CD4-positive, alpha-beta memory T cell (primary cell): ENCODE measurements around the gene WWP2. TPM values are rescaled to one million over a fixed set of nuclear protein-coding genes. Genes with fewer than 3 reads are reported as not detected.
A peak's percentile ranks its signal among the peaks of the same experiment; 100 is the strongest.
"Not testable (repeated sequence)": the region's sequence is repeated elsewhere in the genome, so short reads cannot be mapped to it uniquely, and the experiment has no call there.

Experiments
- CTCF ChIA-PET: fragments of 350-600 bp; sonication (Branson Sonifier 250); formaldehyde crosslinking; loops from one replicate; lab custom pipeline; 2021; ENCODE audit warnings: inconsistent platforms; ENCODE audit not compliant: partially characterized antibody; lab: Charles Lee
- POLR2A ChIA-PET: fragments of 350-600 bp; sonication (Branson Sonifier 250); formaldehyde crosslinking; loops from one replicate; lab custom pipeline; 2021; ENCODE audit not compliant: partially characterized antibody; lab: Charles Lee
- DNase-seq, 5 donors: peaks; one replicate each; pipeline versions ENCODE4 v3.0.0 to v3.0.0-alpha.2; 2020 to 2022; ENCODE audit warnings: mixed read lengths in 1 of 5
- H3K27ac ChIP-seq: one replicate; pipeline ENCODE4 v1.7.0; 2013; ENCODE audit warnings: low read depth, low read length
- H3K27me3 ChIP-seq: 2 replicates; pipeline ENCODE4 v1.7.0; 2013; ENCODE audit warnings: mild to moderate bottlenecking, low read length, moderate library complexity; ENCODE audit not compliant: insufficient read depth
- H3K36me3 ChIP-seq: 2 replicates; pipeline ENCODE4 v1.7.0; 2013; ENCODE audit warnings: mild to moderate bottlenecking, low read length, moderate library complexity; ENCODE audit not compliant: insufficient read depth
- H3K4me1 ChIP-seq: 2 replicates; pipeline ENCODE4 v1.7.0; 2013; ENCODE audit warnings: mild to moderate bottlenecking, low read length, moderate library complexity; ENCODE audit not compliant: insufficient read depth
- H3K4me3 ChIP-seq, 2 donors: one replicate each; pipeline ENCODE4 v1.7.0; 2013; ENCODE audit warnings: low read length in 2 of 2, mild to moderate bottlenecking in 1 of 2
- H3K9me3 ChIP-seq, 2 donors: one replicate each; pipeline ENCODE4 v1.7.0; 2013; ENCODE audit warnings: low read length in 2 of 2, control low read depth in 1 of 2; ENCODE audit not compliant: control insufficient read depth in 1 of 2
- H3K27ac Mint-ChIP-seq, 7 donors: one replicate each; pipeline ENCODE4 v1.8.0; 2020 to 2021; ENCODE audit warnings: mixed read lengths in 7 of 7, mild to moderate bottlenecking in 6 of 7, inconsistent platforms in 3 of 7, moderate library complexity in 3 of 7
- H3K27me3 Mint-ChIP-seq, 2 donors: one replicate each; pipeline ENCODE4 v1.8.0; 2020 to 2021; ENCODE audit warnings: mixed read lengths in 2 of 2
- H3K36me3 Mint-ChIP-seq, 2 donors: one replicate each; pipeline ENCODE4 v1.8.0; 2020 to 2021; ENCODE audit warnings: mixed read lengths in 2 of 2, inconsistent platforms in 1 of 2, mild to moderate bottlenecking in 1 of 2
- H3K4me1 Mint-ChIP-seq, 4 donors: one replicate each; pipeline ENCODE4 v1.8.0; 2020 to 2021; ENCODE audit warnings: mixed read lengths in 4 of 4, mild to moderate bottlenecking in 1 of 4
- H3K4me3 Mint-ChIP-seq, 8 donors: one replicate each; pipeline ENCODE4 v1.8.0; 2020 to 2021; ENCODE audit warnings: mixed read lengths in 8 of 8, mild to moderate bottlenecking in 7 of 8, moderate library complexity in 6 of 8, inconsistent platforms in 3 of 8
- H3K9me3 Mint-ChIP-seq, 8 donors: one replicate each; pipeline ENCODE4 v1.8.0; 2020 to 2021; ENCODE audit warnings: mixed read lengths in 8 of 8, mild to moderate bottlenecking in 5 of 8, inconsistent platforms in 3 of 8, moderate library complexity in 1 of 8
- intact Hi-C: fragments of 100-400 bp; cut with micrococcal nuclease; formaldehyde crosslinking; loops from one replicate; pipeline ENCODE4 v1.15.1; 2023
- polyA plus RNA-seq, 2 donors: library from polyadenylated mRNA; unstranded; fragments of 300-500 nt; fragmentation: Illumina TruSeq; gene quantifications; one replicate each; pipeline ENCODE4 v1.2.3, GENCODE V29; 2021
- total RNA-seq, 2 experiments: library from RNA; stranded (reverse); gene quantifications; one replicate each; pipeline ENCODE4 v1.2.3, GENCODE V29; 2021

WWP2 gene
- total and polyA plus RNA-seq, 4 experiments from 2014 or later, result 27.8 to 77.0 (median 62.8) TPM

GRCh38 chr16:69952572-69953355 lies 190.6 kb downstream of the WWP2 start:
- H3K4me3 Mint-ChIP-seq, H3K27ac Mint-ChIP-seq, H3K27me3 Mint-ChIP-seq, H3K36me3 Mint-ChIP-seq, H3K36me3 ChIP-seq, H3K4me1 Mint-ChIP-seq, H3K4me1 ChIP-seq, DNase-seq, intact Hi-C loops, POLR2A ChIA-PET, CTCF ChIA-PET, H3K9me3 Mint-ChIP-seq, H3K9me3 ChIP-seq, H3K27me3 ChIP-seq, H3K4me3 ChIP-seq, H3K27ac ChIP-seq: not testable (repeated sequence)

GRCh38 chr16:69954241-69954640 lies 192.1 kb downstream of the WWP2 start:
- H3K27me3 Mint-ChIP-seq, DNase-seq, POLR2A ChIA-PET, H3K9me3 ChIP-seq, H3K4me1 Mint-ChIP-seq, CTCF ChIA-PET, H3K4me1 ChIP-seq, intact Hi-C loops, H3K4me3 ChIP-seq, H3K9me3 Mint-ChIP-seq, H3K36me3 ChIP-seq, H3K27ac Mint-ChIP-seq, H3K27me3 ChIP-seq, H3K27ac ChIP-seq, H3K4me3 Mint-ChIP-seq, H3K36me3 Mint-ChIP-seq: not testable (repeated sequence)

GRCh38 chr16:69963312-69963711 lies 201.2 kb downstream of the WWP2 start:
- H3K4me3 Mint-ChIP-seq, POLR2A ChIA-PET, H3K36me3 ChIP-seq, H3K36me3 Mint-ChIP-seq, H3K27me3 Mint-ChIP-seq, DNase-seq, CTCF ChIA-PET, H3K4me1 ChIP-seq, H3K4me1 Mint-ChIP-seq, H3K9me3 Mint-ChIP-seq, H3K4me3 ChIP-seq, H3K27ac Mint-ChIP-seq, H3K9me3 ChIP-seq, intact Hi-C loops, H3K27ac ChIP-seq, H3K27me3 ChIP-seq: not testable (repeated sequence)

- DNase-seq, result peak in 1 of 5 donors; percentile 15
- intact Hi-C loops, H3K4me3 ChIP-seq, H3K4me1 Mint-ChIP-seq, H3K36me3 ChIP-seq, H3K4me3 Mint-ChIP-seq, H3K27ac Mint-ChIP-seq, H3K36me3 Mint-ChIP-seq, POLR2A ChIA-PET, H3K27ac ChIP-seq, H3K27me3 Mint-ChIP-seq, CTCF ChIA-PET, H3K9me3 ChIP-seq, H3K9me3 Mint-ChIP-seq, H3K4me1 ChIP-seq, H3K27me3 ChIP-seq: not testable (repeated sequence)
These were observed 203.0 kb downstream of the WWP2 start for GRCh38 chr16:69964960-69965660.

GRCh38 chr16:69965661-69966054 lies 203.5 kb downstream of the WWP2 start:
- H3K27ac ChIP-seq, H3K4me1 Mint-ChIP-seq, H3K36me3 ChIP-seq, intact Hi-C loops, H3K4me3 Mint-ChIP-seq, H3K4me3 ChIP-seq, H3K4me1 ChIP-seq, H3K9me3 Mint-ChIP-seq, H3K27me3 ChIP-seq, CTCF ChIA-PET, H3K36me3 Mint-ChIP-seq, H3K9me3 ChIP-seq, POLR2A ChIA-PET, H3K27me3 Mint-ChIP-seq: not testable (repeated sequence)
- DNase-seq, result peak in 1 of 5 donors; percentile 9
- H3K27ac Mint-ChIP-seq, result peak overlapping the region in 1 of 7 donors; percentile 37

- H3K4me1 Mint-ChIP-seq, CTCF ChIA-PET, H3K9me3 ChIP-seq, H3K36me3 ChIP-seq, H3K4me1 ChIP-seq, POLR2A ChIA-PET, H3K27me3 Mint-ChIP-seq, H3K4me3 ChIP-seq, H3K27me3 ChIP-seq, intact Hi-C loops, H3K27ac ChIP-seq, H3K27ac Mint-ChIP-seq, H3K36me3 Mint-ChIP-seq, H3K9me3 Mint-ChIP-seq, H3K4me3 Mint-ChIP-seq, DNase-seq: not testable (repeated sequence)
These were observed 205.6 kb downstream of the WWP2 start for GRCh38 chr16:69967688-69968087.

- intact Hi-C loops, result not testable (repeated sequence)
These were observed 206.0 kb downstream of the WWP2 start for GRCh38 chr16:69968125-69968524.

More at GRCh38 chr16:69968125-69968524, 206.0 kb downstream of the WWP2 start:
- H3K36me3 ChIP-seq, DNase-seq, H3K27ac Mint-ChIP-seq, POLR2A ChIA-PET, H3K9me3 Mint-ChIP-seq, H3K27me3 ChIP-seq, H3K9me3 ChIP-seq, H3K4me1 ChIP-seq, H3K27me3 Mint-ChIP-seq, H3K4me3 ChIP-seq, CTCF ChIA-PET, H3K4me1 Mint-ChIP-seq, H3K36me3 Mint-ChIP-seq, H3K4me3 Mint-ChIP-seq, H3K27ac ChIP-seq: not testable (repeated sequence)
